Neuronal stem cell (in vitro differentiated cells): Measurements from ENCODE around the gene SMCO2.

Experiments
- DNase-seq: peaks from one replicate; pipeline ENCODE4 v3.0.0-alpha.2; 2013; ENCODE audit warnings: low spot score
- H2AFZ ChIP-seq: one replicate; pipeline ENCODE4 v1.6.1; 2013; ENCODE audit warnings: mild to moderate bottlenecking, low read length, inconsistent platforms
- H2AK5ac ChIP-seq: 2 replicates; pipeline ENCODE4 v1.6.1; 2013; ENCODE audit warnings: low read depth, mild to moderate bottlenecking, inconsistent platforms, low read length, moderate library complexity, mixed read lengths
- H2BK120ac ChIP-seq: 2 replicates; pipeline ENCODE4 v1.6.1; 2013; ENCODE audit warnings: low read depth, mild to moderate bottlenecking, inconsistent platforms, low read length, moderate library complexity, mixed read lengths
- H2BK12ac ChIP-seq: one replicate; pipeline ENCODE4 v1.6.1; 2013; ENCODE audit warnings: low read length, inconsistent platforms
- H2BK15ac ChIP-seq: 2 replicates; pipeline ENCODE4 v1.6.1; 2013; ENCODE audit warnings: mild to moderate bottlenecking, low read length, inconsistent platforms, mixed read lengths
- H2BK5ac ChIP-seq: one replicate; pipeline ENCODE4 v1.6.1; 2013; ENCODE audit warnings: inconsistent platforms, mild to moderate bottlenecking, low read length, moderate library complexity
- H3K14ac ChIP-seq: one replicate; pipeline ENCODE4 v1.6.1; 2013; ENCODE audit warnings: low read length, inconsistent platforms
- H3K18ac ChIP-seq: 2 replicates; pipeline ENCODE4 v1.6.1; 2013; ENCODE audit warnings: low read length, inconsistent platforms
- H3K23ac ChIP-seq: 2 replicates; pipeline ENCODE4 v1.6.1; 2013; ENCODE audit warnings: low read depth, mild to moderate bottlenecking, mixed read lengths, low read length, inconsistent platforms; ENCODE audit not compliant: poor library complexity
- H3K27ac ChIP-seq: replicated peaks from 3 replicates; pipeline ENCODE4 v1.5.1; 2013; ENCODE audit warnings: low read length, inconsistent platforms
- H3K27me3 ChIP-seq, 3 experiments: 2 replicates each; pipeline ENCODE4 v1.6.1; 2013; ENCODE audit warnings: low read length in 3 of 3, mild to moderate bottlenecking in 2 of 3, inconsistent platforms in 1 of 3, low read depth in 1 of 3, mixed read lengths in 1 of 3, moderate library complexity in 1 of 3; ENCODE audit not compliant: control insufficient read depth in 3 of 3, insufficient read depth in 3 of 3
- H3K36me3 ChIP-seq, 2 donors: replicated peaks in 1 of 2; 2 replicates each; pipeline ENCODE4 v1.6.1; 2013; ENCODE audit warnings: low read length in 2 of 2; ENCODE audit not compliant: control insufficient read depth in 2 of 2, insufficient read depth in 2 of 2
- H3K4ac ChIP-seq: 2 replicates; pipeline ENCODE4 v1.6.1; 2013; ENCODE audit warnings: inconsistent platforms, mild to moderate bottlenecking, low read length, moderate library complexity
- H3K4me1 ChIP-seq, 2 donors: 1 replicate in 1 of 2; 2 replicates in 1 of 2; pipeline ENCODE4 v1.6.1; 2013; ENCODE audit warnings: low read length in 2 of 2, low read depth in 1 of 2; ENCODE audit not compliant: control insufficient read depth in 2 of 2, insufficient read depth in 1 of 2
- H3K4me2 ChIP-seq: one replicate; pipeline ENCODE4 v1.6.1; 2013; ENCODE audit warnings: mild to moderate bottlenecking, low read length, inconsistent platforms; ENCODE audit not compliant: insufficient read depth, poor library complexity, severe bottlenecking
- H3K4me3 ChIP-seq, 2 donors: 2 replicates each; pipeline ENCODE4 v1.5.1; 2013; ENCODE audit warnings: low read length in 2 of 2, mild to moderate bottlenecking in 2 of 2, inconsistent platforms in 1 of 2, moderate library complexity in 1 of 2
- H3K79me1 ChIP-seq: one replicate; pipeline ENCODE4 v1.6.1; 2013; ENCODE audit warnings: low read depth, mild to moderate bottlenecking, inconsistent platforms, low read length, moderate library complexity
- H3K9ac ChIP-seq: one replicate; pipeline ENCODE4 v1.6.1; 2013; ENCODE audit warnings: mild to moderate bottlenecking, low read depth, low read length, inconsistent platforms; ENCODE audit not compliant: poor library complexity
- H3K9me3 ChIP-seq, 2 donors: replicated peaks in 1 of 2; 2 replicates each; pipeline versions ENCODE3 to v1.6.1; 2013; ENCODE audit warnings: low read length in 2 of 2, mild to moderate bottlenecking in 2 of 2, inconsistent platforms in 1 of 2, low read depth in 1 of 2, mixed read lengths in 1 of 2, moderate library complexity in 1 of 2; ENCODE audit not compliant: control insufficient read depth in 2 of 2, insufficient read depth in 1 of 2
- H4K8ac ChIP-seq: one replicate; pipeline ENCODE4 v1.6.1; 2013; ENCODE audit warnings: low read depth, mild to moderate bottlenecking, inconsistent platforms, low read length, moderate library complexity
- H4K91ac ChIP-seq: one replicate; pipeline ENCODE4 v1.6.1; 2013; ENCODE audit warnings: low read length, low read depth, mild to moderate bottlenecking, inconsistent platforms; ENCODE audit not compliant: poor library complexity
- WGBS, 2 donors: extraction: QIAGEN DNeasy Blood & Tissue Kit; methylation state at CpG; one replicate each; pipeline ENCODE4 v1.1.7; 2013; ENCODE audit warnings: missing lambda C conversion rate in 2 of 2, mixed read lengths in 1 of 2; ENCODE audit not compliant: insufficient read length in 2 of 2, insufficient replicate concordance in 1 of 2; ENCODE audit errors: extremely low coverage in 2 of 2; 5-methylcytosine and 5-hydroxymethylcytosine counted together

The SMCO2 gene

DNA sequence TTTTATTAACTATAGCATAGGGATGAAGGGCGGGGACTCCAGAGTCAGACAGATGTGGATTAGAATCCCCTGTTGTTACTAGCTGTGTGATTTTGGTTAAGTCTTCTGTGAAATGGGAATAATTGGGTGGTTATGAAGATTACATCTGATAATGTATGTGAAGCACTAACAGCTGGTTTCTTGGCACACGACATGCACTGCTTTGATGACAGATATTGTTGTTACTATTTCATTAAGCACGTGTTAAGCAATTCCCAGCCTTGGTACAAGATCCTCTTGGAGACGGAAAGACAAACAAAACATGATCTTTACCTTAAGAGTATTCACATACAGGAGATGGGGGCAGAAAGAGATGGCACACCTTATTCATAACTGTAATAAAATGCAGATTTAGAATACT lies 85.4 kb downstream of the SMCO2 start:
- peaks cover 0 to 6% of the 10 kb centered on the region in 2 donors for H3K36me3 ChIP-seq
- H2AFZ ChIP-seq = no peak overlapping the region

DNA sequence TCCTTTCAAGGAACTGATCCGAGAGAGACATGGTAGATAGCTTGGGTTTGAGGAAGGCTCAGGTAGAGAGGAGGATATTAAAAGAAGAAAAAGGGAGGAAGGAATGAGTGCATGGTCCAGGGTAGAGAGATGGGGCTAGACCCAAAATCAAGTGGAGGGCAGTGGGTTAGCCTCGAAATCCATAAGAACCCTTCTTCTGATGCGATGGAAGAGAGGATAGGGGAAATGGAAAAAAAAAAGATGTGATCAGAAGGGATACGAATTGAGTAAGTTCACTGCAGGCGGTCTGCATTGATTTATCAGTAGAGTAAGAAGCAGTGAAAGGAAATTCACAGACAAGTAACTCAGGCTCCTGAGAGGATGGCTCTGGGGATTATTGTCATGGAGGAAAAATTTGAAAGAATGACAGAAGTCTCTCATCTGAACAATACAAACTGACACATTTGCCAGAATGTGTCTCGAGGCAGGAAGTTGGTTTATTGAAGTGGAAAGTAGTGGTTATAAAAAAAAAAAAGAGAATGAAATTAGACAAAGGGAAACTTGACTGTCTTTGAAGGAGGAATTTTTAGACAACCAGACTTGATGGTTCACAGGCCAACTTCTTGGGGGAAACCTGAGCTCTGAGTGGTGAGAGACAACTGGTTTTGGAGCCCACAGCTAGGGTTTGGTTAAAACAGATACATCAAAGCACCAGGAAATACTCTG lies 87.7 kb downstream of the SMCO2 start:
- Histone ChIP-seq H3K27me3 (no peaks in the 10 kb centered on the region), H2AK5ac (no peak overlapping the region), H3K14ac (no peak overlapping the region), H4K91ac (no peak overlapping the region), H3K4me3 (no peak overlapping the region), H3K23ac (no peak overlapping the region), H3K4ac (no peak overlapping the region), H3K79me1 (no peaks in the 10 kb centered on the region), H4K8ac (no peak overlapping the region), H3K4me2 (no peak overlapping the region), H2BK15ac (no peak overlapping the region), H2BK5ac (no peak overlapping the region), H3K27ac (no peak overlapping the region), H2BK120ac (no peak overlapping the region), H3K18ac (no peak overlapping the region), H3K36me3 (peaks cover 0 to 6% of the 10 kb centered on the region in 2 donors), H3K9me3 (peaks cover 0 to 17% of the 10 kb centered on the region in 2 donors), H2BK12ac (no peak overlapping the region), H3K9ac (no peak overlapping the region), H2AFZ (no peak overlapping the region), H3K4me1 (peaks cover 5 to 11% of the 10 kb centered on the region in 2 donors)
- no CpG with 5 or more reads among the region's 6 CpGs for WGBS, 2 donors
- no peak for DNase-seq

More for the DNA sequence above, 85.4 kb downstream of the SMCO2 start:
- H2BK12ac ChIP-seq = no peak overlapping the region
- no CpG with 5 or more reads among the region's 4 CpGs for WGBS, 2 donors
- no peak overlapping the region for H3K27ac ChIP-seq
- H3K4me1 ChIP-seq = peaks cover 5 to 11% of the 10 kb centered on the region in 2 donors
- H3K9me3 ChIP-seq = peaks cover 0 to 17% of the 10 kb centered on the region in 2 donors
- no peaks in the 10 kb centered on the region for H3K27me3 ChIP-seq
- H3K4ac ChIP-seq = no peak overlapping the region
- no peak overlapping the region for H3K23ac ChIP-seq
- DNase-seq = no peak
- no peaks in the 10 kb centered on the region for H3K79me1 ChIP-seq
- no peak overlapping the region for H3K14ac ChIP-seq
- H4K8ac ChIP-seq = no peak overlapping the region
- no peak overlapping the region for H2BK15ac ChIP-seq
- H3K4me3 ChIP-seq = no peak overlapping the region
- no peak overlapping the region for H4K91ac ChIP-seq
- H3K4me2 ChIP-seq = no peak overlapping the region
- H3K18ac ChIP-seq = no peak overlapping the region
- H3K9ac ChIP-seq = no peak overlapping the region
- H2BK5ac ChIP-seq = no peak overlapping the region
- no peak overlapping the region for H2BK120ac ChIP-seq
- H2AK5ac ChIP-seq = no peak overlapping the region

DNA sequence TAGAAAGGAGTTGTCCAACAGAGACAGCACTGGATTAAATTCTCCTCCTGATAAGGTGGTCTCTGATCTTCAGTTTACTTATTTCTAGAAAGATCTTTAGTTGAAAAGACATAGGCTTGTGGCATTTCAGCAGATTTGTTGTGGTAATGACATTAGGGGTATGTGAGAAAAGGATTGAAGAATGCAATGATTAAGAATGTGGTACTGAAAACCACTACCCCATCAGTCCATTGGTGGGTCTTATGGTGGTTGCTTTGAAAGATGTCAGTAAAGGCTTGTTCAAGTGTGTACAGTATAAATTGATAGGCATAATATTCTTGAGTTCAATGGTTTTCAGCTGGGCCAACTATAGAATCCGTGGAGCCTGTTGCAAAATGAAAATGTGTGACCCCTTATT lies 88.2 kb downstream of the SMCO2 start:
- H3K9ac ChIP-seq = no peak overlapping the region
- H3K14ac ChIP-seq = no peak overlapping the region
- peaks cover 5 to 11% of the 10 kb centered on the region in 2 donors for H3K4me1 ChIP-seq
- H4K91ac ChIP-seq = no peak overlapping the region
- no peak overlapping the region for H3K27ac ChIP-seq
- H3K4me3 ChIP-seq = no peak overlapping the region
- no peaks in the 10 kb centered on the region for H3K27me3 ChIP-seq
- no peak overlapping the region for H2BK120ac ChIP-seq
- no CpG with 5 or more reads among the region's 1 CpG for WGBS, 2 donors
- H2AK5ac ChIP-seq = no peak overlapping the region
- H3K79me1 ChIP-seq = no peaks in the 10 kb centered on the region
- H2BK5ac ChIP-seq = no peak overlapping the region
- H2AFZ ChIP-seq = no peak overlapping the region
- H2BK12ac ChIP-seq = no peak overlapping the region
- H3K4me2 ChIP-seq = no peak overlapping the region
- no peak overlapping the region for H3K23ac ChIP-seq
- no peak overlapping the region for H3K4ac ChIP-seq
- H3K18ac ChIP-seq = no peak overlapping the region
- peaks cover 0 to 6% of the 10 kb centered on the region in 2 donors for H3K36me3 ChIP-seq
- H4K8ac ChIP-seq = no peak overlapping the region
- H2BK15ac ChIP-seq = no peak overlapping the region
- peaks cover 0 to 17% of the 10 kb centered on the region in 2 donors for H3K9me3 ChIP-seq
- DNase-seq = no peak

DNA sequence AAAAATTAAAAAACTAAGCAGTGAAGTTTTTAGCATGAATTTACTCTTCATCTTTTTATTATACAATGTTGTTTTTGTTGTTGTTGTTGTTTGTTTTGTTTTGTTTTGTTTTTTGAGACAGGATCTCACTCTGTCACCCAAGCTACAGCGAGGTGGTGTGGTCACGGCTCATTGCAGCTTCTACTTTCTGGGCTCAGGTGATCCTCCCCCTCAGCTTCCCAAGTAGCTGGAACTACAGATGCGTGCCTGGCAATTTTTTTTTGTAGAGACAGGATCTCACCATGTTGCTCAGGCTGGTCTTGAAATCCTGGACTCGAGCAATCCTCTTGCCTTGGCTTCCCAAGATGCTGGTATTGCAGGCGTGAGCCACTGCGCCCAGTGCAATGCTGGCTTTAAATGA lies 88.8 kb downstream of the SMCO2 start:
- H3K4ac ChIP-seq = no peak overlapping the region
- no peak for DNase-seq
- H3K27me3 ChIP-seq = no peaks in the 10 kb centered on the region
- H3K14ac ChIP-seq = no peak overlapping the region
- no peak overlapping the region for H3K23ac ChIP-seq
- H3K4me1 ChIP-seq = peaks cover 3 to 9% of the 10 kb centered on the region in 2 donors
- H4K8ac ChIP-seq = no peak overlapping the region
- H3K36me3 ChIP-seq = peaks cover 0 to 6% of the 10 kb centered on the region in 2 donors
- H3K9me3 ChIP-seq = peaks cover 0 to 17% of the 10 kb centered on the region in 2 donors
- no peak overlapping the region for H2AFZ ChIP-seq
- H3K4me3 ChIP-seq = no peak overlapping the region
- no peak overlapping the region for H4K91ac ChIP-seq
- H2BK15ac ChIP-seq = no peak overlapping the region
- no peak overlapping the region for H2BK5ac ChIP-seq
- no peaks in the 10 kb centered on the region for H3K79me1 ChIP-seq
- H2BK12ac ChIP-seq = no peak overlapping the region
- no peak overlapping the region for H3K27ac ChIP-seq
- no peak overlapping the region for H2AK5ac ChIP-seq
- WGBS, 2 donors = no CpG with 5 or more reads among the region's 6 CpGs
- no peak overlapping the region for H3K18ac ChIP-seq
- H3K9ac ChIP-seq = no peak overlapping the region
- no peak overlapping the region for H2BK120ac ChIP-seq
- no peak overlapping the region for H3K4me2 ChIP-seq
